ENCODE data around the gene SWSAP1. TPM values are rescaled to one million over a fixed set of nuclear protein-coding genes. Genes with fewer than 3 reads are reported as not detected.
"Not testable (repeated sequence)": the region's sequence is repeated elsewhere in the genome, so short reads cannot be mapped to it uniquely, and the experiment has no call there.

SWSAP1 gene
- total RNA-seq, 4 donors from 2014 or later: 0.51 to 1.7 (median 1.2) TPM

- Histone ChIP-seq H3K27me3 (no peaks in the 10 kb centered on the region), H3K27ac (no peak overlapping the region), H3K4me3 (no peak overlapping the region), H3K9me3 (no peaks in the 10 kb centered on the region), H3K4me1 (peaks cover 5 to 12% of the 10 kb centered on the region in 2 donors), H3K36me3 (peaks cover 0 to 50% of the 10 kb centered on the region in 2 donors)
- in situ Hi-C loops (cut with MboI; ENCODE audit: low sequenced_read_pairs in 4 of 4): no loop called here
- no peak for ATAC-seq
- DNase-seq: no peak
- intact Hi-C loops (cut with DNase I; ENCODE audit: low total_unique reads): no loop called here
- TF ChIP-seq CTCF (IDR thresholded peaks at IDR 0.05 in 4 of 5, conservative IDR thresholded peaks at IDR 0.05 in 1 of 5): no peak
- no peak for TF ChIP-seq POLR2A (IDR thresholded peaks at IDR 0.05)
These were observed 36.3 kb upstream of the SWSAP1 start for GRCh38 chr19:11338121-11338520.

DNA sequence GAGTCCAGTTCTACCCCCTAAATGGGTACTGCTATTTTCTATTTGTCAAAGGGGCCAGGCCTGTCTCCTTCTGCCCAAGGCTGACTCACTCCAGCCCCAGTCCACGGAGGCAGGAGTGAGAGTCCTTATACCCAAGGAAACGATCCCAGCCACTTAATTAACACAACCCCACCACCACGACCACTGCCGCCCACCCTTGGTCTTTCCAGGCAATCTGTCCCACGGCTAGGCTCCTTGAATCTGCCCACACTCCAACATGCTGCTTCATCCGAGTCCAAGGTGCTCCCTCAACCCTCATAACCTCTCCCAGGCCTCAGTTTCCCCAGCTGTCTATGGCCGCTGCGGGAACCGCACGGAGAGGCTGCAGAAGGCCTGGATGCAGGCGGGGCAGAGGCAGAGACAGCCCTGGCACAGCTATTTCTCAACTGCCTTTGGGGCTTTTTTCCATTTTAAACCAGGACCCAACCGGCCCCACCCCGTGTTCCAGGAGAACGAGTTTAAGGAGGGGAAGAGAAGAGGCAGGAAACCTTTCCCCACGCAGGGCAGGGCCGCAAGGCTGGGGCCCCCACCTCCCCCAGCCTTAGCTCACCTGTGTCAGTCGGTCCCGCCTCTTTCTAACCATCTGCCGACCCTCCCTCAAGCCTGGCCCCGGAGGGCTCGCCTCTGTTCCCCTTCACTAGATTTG lies 35.8 kb upstream of the SWSAP1 start:
- Histone ChIP-seq H3K9me3 (no peaks in the 10 kb centered on the region), H3K4me1 (peaks cover 5 to 12% of the 10 kb centered on the region in 2 donors), H3K27ac (peak overlapping the region; percentile 63 to 77 (median 72)), H3K4me3 (peak overlapping the region; percentile 63 to 73 (median 66)), H3K36me3 (peaks cover 0 to 44% of the 10 kb centered on the region in 2 donors), H3K27me3 (no peaks in the 10 kb centered on the region)
- peak in 1 of 2 donors; percentile 19 for ATAC-seq
- no peak for DNase-seq
- intact Hi-C loops (cut with DNase I; ENCODE audit: low total_unique reads): no loop called here
- in situ Hi-C loops (cut with MboI; ENCODE audit: low sequenced_read_pairs in 4 of 4): no loop called here
- TF ChIP-seq POLR2A (IDR thresholded peaks at IDR 0.05) (no peak), CTCF (IDR thresholded peaks at IDR 0.05 in 4 of 5, conservative IDR thresholded peaks at IDR 0.05 in 1 of 5) (no peak)

GRCh38 chr19:11339254-11340098 lies 35.0 kb upstream of the SWSAP1 start, which contains the start of gene RAB3D:
RAB3D (minus strand) TSS chr19:11339657; CDS start chr19:11337399, 2,258 bp downstream.
- Histone ChIP-seq H3K4me1 (peaks cover 11 to 17% of the 10 kb centered on the region in 2 donors), H3K27ac (peak within 1 kb of the TSS; percentile 63 to 77 (median 72)), H3K9me3 (no peaks in the 10 kb centered on the region), H3K36me3 (peaks cover 0 to 39% of the 10 kb centered on the region in 2 donors), H3K27me3 (no peaks in the 10 kb centered on the region), H3K4me3 (peak within 1 kb of the TSS; percentile 63 to 73 (median 66))
- in situ Hi-C loops (cut with MboI; ENCODE audit: low sequenced_read_pairs in 4 of 4) (no loop called here), intact Hi-C loops (cut with DNase I; ENCODE audit: low total_unique reads) (no loop called here)
- DNase-seq (peak; percentile 69 to 76), ATAC-seq (peak; percentile 71 to 75)
- TF ChIP-seq POLR2A (IDR thresholded peaks at IDR 0.05) (peak; percentile 14 to 32), CTCF (IDR thresholded peaks at IDR 0.05 in 4 of 5, conservative IDR thresholded peaks at IDR 0.05 in 1 of 5) (no peak)

- H3K27me3 ChIP-seq; intact Hi-C loops (cut with DNase I; ENCODE audit: low total_unique reads); H3K9me3 ChIP-seq; in situ Hi-C loops (cut with MboI; ENCODE audit: low sequenced_read_pairs in 4 of 4); ATAC-seq; DNase-seq: not testable (repeated sequence)
- Histone ChIP-seq H3K4me3 (peak overlapping the region in 1 of 4 donors; percentile 63), H3K4me1 (peaks cover 17 to 23% of the 10 kb centered on the region in 2 donors), H3K27ac (peak overlapping the region in 3 of 4 donors; percentile 41 to 68 (median 63)), H3K36me3 (peaks cover 0 to 33% of the 10 kb centered on the region in 2 donors)
These were observed 34.4 kb upstream of the SWSAP1 start for GRCh38 chr19:11340099-11340467.

- in situ Hi-C loops (cut with MboI; ENCODE audit: low sequenced_read_pairs in 4 of 4): no loop called here
These were observed 32.0 kb upstream of the SWSAP1 start for GRCh38 chr19:11342429-11342828.

More at GRCh38 chr19:11342429-11342828, 32.0 kb upstream of the SWSAP1 start:
- ATAC-seq: no peak
- H3K9me3 ChIP-seq: no peaks in the 10 kb centered on the region
- no peak for TF ChIP-seq CTCF (IDR thresholded peaks at IDR 0.05 in 4 of 5, conservative IDR thresholded peaks at IDR 0.05 in 1 of 5)
- peaks cover 0 to 21% of the 10 kb centered on the region in 2 donors for H3K36me3 ChIP-seq
- no peak overlapping the region for H3K27ac ChIP-seq
- intact Hi-C loops (cut with DNase I; ENCODE audit: low total_unique reads): no loop called here
- H3K4me1 ChIP-seq: peaks cover 27 to 33% of the 10 kb centered on the region in 2 donors
- no peak overlapping the region for H3K4me3 ChIP-seq
- DNase-seq: no peak
- no peaks in the 10 kb centered on the region for H3K27me3 ChIP-seq

Measured in gastrocnemius medialis (tissue), 4 donors.